Measurements from ENCODE around the gene AP1S1.

- TF ChIP-seq GABPA (tag; conservative IDR thresholded peaks at IDR 0.05; ENCODE audit: low read depth), result no peak
- TF ChIP-seq GABPB1 (CRISPR knock-in tag; IDR thresholded peaks at IDR 0.05), result no peak
- TF ChIP-seq FOS (IDR thresholded peaks at IDR 0.05; ENCODE audit: extremely low read depth, insufficient read length), result no peak
- TF ChIP-seq POLR2AphosphoS5 (IDR thresholded peaks at IDR 0.05; ENCODE audit: control insufficient read depth, insufficient read depth, low read depth, low read length), result no peak
- no peak for TF ChIP-seq SIX5 (IDR thresholded peaks at IDR 0.05; ENCODE audit: borderline replicate concordance in 1 of 2, insufficient read depth in 1 of 2, low read depth in 1 of 2, low read length in 2 of 2)
- TF ChIP-seq FOXK2 (conservative IDR thresholded peaks at IDR 0.05 in 1 of 2, IDR thresholded peaks at IDR 0.05 in 1 of 2; ENCODE audit: low read depth in 2 of 2), result no peak
- TF ChIP-seq TAF15 (IDR thresholded peaks at IDR 0.05; ENCODE audit: low read depth, low read length), result no peak
- no peak for TF ChIP-seq TBP (optimal IDR thresholded peaks at IDR 0.05; ENCODE audit: low read depth, low read length)
Observed at GRCh38 chr7:101166909-101167644, 12.8 kb downstream of the AP1S1 start.
